ENCODE data around the gene CBX2. TPM values are rescaled to one million over a fixed set of nuclear protein-coding genes. Genes with fewer than 3 reads are reported as not detected.

The CBX2 gene
- total and polyA plus RNA-seq, 7 experiments from 2014 or later: 0.24 to 4.4 (median 0.41) TPM; not detected in 1

DNA sequence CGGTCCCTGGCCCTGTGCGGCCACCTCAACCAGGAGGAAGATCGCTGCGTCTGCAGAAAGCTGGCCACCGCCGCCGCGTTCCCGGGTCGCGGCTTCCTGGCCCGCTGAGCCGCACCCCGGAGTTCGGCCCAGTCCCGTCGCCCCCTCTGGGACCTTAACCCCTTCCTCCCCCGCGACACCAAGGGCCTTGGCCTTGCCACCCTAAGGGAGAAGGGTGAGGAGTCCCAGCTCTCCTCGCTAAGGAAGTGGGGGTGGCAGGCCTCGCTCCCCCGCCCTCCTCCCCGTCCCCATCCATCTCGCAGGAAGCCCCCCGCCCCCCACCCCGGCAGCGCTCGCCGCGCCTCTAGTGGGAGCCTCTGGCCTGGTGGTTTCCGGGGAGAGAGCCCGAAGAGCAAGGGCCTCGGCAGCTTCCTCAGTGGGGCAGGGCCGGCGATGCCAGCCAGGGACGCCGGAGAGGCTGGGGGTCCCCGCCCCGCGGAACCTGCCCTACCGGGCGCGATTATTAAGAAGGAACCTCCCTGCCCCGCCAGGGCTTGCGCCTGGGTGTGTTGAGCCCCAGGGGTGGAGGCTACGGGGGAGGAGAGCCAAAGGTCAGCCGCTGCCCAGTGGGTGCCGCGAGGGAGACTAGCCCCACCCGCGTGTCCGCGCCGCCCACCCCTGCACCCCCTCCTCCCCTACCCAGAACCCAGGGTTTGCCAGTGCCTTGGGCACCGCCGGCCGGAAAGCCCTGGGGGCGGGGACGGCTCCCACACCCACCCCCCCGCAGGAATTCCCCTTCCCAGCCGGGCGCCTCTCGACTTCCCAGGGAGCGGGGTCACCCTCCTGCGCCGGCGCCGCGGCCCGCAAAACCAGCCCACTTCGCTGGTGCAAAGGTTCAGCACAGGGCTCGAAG lies 54.5 kb downstream of the CBX2 start:
- Mint-ChIP-seq H3K36me3 (peaks cover 5 to 18% (median 15%) of the 10 kb centered on the region in 5 donors), H3K9me3 (peaks cover 0 to 2% (median 0%) of the 10 kb centered on the region in 11 donors), H3K4me3 (peak overlapping the region in 7 of 10 donors; percentile 27 to 71 (median 47)), H3K27me3 (no peaks in the 10 kb centered on the region), H3K4me1 (peaks cover 16 to 37% (median 29%) of the 10 kb centered on the region in 7 donors), H3K27ac (peak overlapping the region in 2 of 9 donors; percentile 25 to 59)
- intact Hi-C loops (cut with micrococcal nuclease): no loop called here
- ATAC-seq (no peak), DNase-seq (no peak)
- no peaks in the 10 kb centered on the region for H3K9me3 ChIP-seq (ENCODE audit: control insufficient read depth in 2 of 3, low read length in 3 of 3)
- H3K36me3 ChIP-seq (ENCODE audit: control insufficient read depth in 2 of 3, insufficient read depth in 3 of 3, low read length in 3 of 3): peaks cover 5 to 32% (median 13%) of the 10 kb centered on the region in 3 experiments
- POLR2A ChIA-PET: interaction anchor here (1.2 to 2.1 kb wide), 2 partner anchors 9 to 36 kb away, joined by 4 to 5 read pairs; partner anchors contain the start of gene CBX8
- CTCF ChIA-PET: interaction anchor here (1.6 kb wide), 1 partner anchor 15 kb away, joined by 4 read pairs; no protein-coding TSS in a partner anchor
- peaks cover 21 to 30% of the 10 kb centered on the region in 2 donors for H3K4me1 ChIP-seq (ENCODE audit: control insufficient read depth in 2 of 2, insufficient read depth in 2 of 2, low read length in 2 of 2)
- no peaks in the 10 kb centered on the region for H3K27me3 ChIP-seq (ENCODE audit: control insufficient read depth in 2 of 2, insufficient read depth in 2 of 2, low read length in 2 of 2)
- no peak overlapping the region for H3K4me3 ChIP-seq (ENCODE audit: low read length)
- H3K27ac ChIP-seq (ENCODE audit: low read depth, low read length): no peak overlapping the region

DNA sequence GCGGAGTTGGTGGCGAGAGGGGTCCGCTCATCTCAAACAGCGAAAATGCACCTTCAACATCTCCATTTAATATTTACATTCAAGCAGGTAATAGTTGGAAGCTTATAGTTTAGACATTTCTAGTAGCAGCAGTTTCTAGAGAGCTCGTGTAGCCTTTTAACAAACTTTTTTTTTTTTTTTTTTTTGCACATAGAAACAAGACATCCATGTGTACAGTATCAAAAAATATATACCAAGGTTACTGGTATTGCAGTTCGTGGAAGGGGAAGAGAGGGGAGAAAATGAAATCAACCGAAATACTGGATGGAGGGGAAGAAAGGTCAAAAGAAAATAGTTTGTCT lies 55.1 kb downstream of the CBX2 start:
- Mint-ChIP-seq H3K36me3 (peaks cover 5 to 20% (median 15%) of the 10 kb centered on the region in 5 donors), H3K4me1 (peaks cover 16 to 39% (median 32%) of the 10 kb centered on the region in 7 donors), H3K27me3 (no peaks in the 10 kb centered on the region), H3K9me3 (peaks cover 0 to 3% (median 0%) of the 10 kb centered on the region in 11 donors), H3K4me3 (peak overlapping the region in 7 of 10 donors; percentile 27 to 71 (median 47)), H3K27ac (peak overlapping the region in 2 of 9 donors; percentile 25 to 59)
- no peak overlapping the region for H3K27ac ChIP-seq (ENCODE audit: low read depth, low read length)
- ChIA-PET CTCF (interaction anchor here (1.5 to 1.6 kb wide), 2 partner anchors 16 to 42 kb away, joined by 4 read pairs; no protein-coding TSS in a partner anchor), POLR2A (interaction anchor here (1.2 to 2.1 kb wide), 3 partner anchors 9 to 36 kb away, joined by 3 to 5 read pairs (median 4); partner anchors contain the start of gene CBX8)
- intact Hi-C loops (cut with micrococcal nuclease): no loop called here
- H3K4me1 ChIP-seq (ENCODE audit: control insufficient read depth in 2 of 2, insufficient read depth in 2 of 2, low read length in 2 of 2): peaks cover 24 to 32% of the 10 kb centered on the region in 2 donors
- no peaks in the 10 kb centered on the region for H3K27me3 ChIP-seq (ENCODE audit: control insufficient read depth in 2 of 2, insufficient read depth in 2 of 2, low read length in 2 of 2)
- DNase-seq (no peak), ATAC-seq (no peak)
- H3K4me3 ChIP-seq (ENCODE audit: low read length): no peak overlapping the region
- H3K9me3 ChIP-seq (ENCODE audit: control insufficient read depth in 2 of 3, low read length in 3 of 3): no peaks in the 10 kb centered on the region
- H3K36me3 ChIP-seq (ENCODE audit: control insufficient read depth in 2 of 3, insufficient read depth in 3 of 3, low read length in 3 of 3): peaks cover 5 to 32% (median 13%) of the 10 kb centered on the region in 3 experiments

DNA sequence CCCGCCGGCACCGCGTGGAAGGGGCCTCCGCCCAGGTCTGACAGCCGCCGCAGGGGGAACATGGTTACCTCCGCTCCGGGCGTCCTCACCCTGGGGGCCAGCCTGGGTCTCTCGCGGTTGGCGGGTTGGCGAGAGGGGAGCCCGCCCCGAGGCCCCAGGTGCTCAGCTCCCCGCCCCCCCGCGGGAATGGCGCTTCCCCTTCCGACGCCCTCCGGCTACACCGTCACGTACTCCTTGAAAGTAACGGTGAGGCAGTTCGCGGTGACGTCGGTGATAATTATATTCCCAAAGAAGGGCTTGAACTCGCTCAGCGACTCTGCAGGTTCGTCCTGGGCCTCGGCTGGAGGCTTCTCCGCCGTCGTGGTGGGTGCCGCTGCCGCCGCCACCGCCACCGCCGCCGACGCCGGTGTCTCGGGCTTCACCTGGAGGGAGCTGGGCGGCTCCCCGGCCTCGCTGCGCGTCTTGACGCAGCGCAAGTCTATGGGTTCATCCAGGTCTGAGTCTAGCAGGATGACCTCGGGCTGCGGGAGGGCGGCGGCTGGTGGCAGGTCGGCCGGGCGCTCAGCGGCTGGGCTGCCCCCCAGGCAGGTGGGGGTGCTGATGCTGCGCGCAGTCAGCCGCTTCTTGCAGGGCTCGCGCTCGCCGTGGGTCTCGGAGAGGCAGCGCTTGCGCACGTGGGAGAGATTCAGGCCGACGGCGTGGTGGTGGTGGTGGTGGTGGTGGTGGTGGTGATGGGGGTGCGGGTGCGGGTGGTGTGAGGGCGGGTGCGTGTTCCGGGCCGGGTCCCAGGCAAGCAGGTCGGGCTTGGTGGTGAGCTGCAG lies 56.0 kb downstream of the CBX2 start:
- DNase-seq: no peak
- peak overlapping the region in 2 of 10 donors; percentile 32 to 50 for H3K4me3 Mint-ChIP-seq
- peaks cover 5 to 32% (median 13%) of the 10 kb centered on the region in 3 experiments for H3K36me3 ChIP-seq (ENCODE audit: control insufficient read depth in 2 of 3, insufficient read depth in 3 of 3, low read length in 3 of 3)
- H3K27me3 ChIP-seq (ENCODE audit: control insufficient read depth in 2 of 2, insufficient read depth in 2 of 2, low read length in 2 of 2): no peaks in the 10 kb centered on the region
- H3K4me1 ChIP-seq (ENCODE audit: control insufficient read depth in 2 of 2, insufficient read depth in 2 of 2, low read length in 2 of 2): peaks cover 24 to 32% of the 10 kb centered on the region in 2 donors
- no peaks in the 10 kb centered on the region for H3K27me3 Mint-ChIP-seq
- peaks cover 15 to 42% (median 34%) of the 10 kb centered on the region in 7 donors for H3K4me1 Mint-ChIP-seq
- peaks cover 5 to 22% (median 14%) of the 10 kb centered on the region in 5 donors for H3K36me3 Mint-ChIP-seq
- no peak overlapping the region for H3K27ac ChIP-seq (ENCODE audit: low read depth, low read length)
- ChIA-PET POLR2A (interaction anchor here (1.0 to 2.1 kb wide), 5 partner anchors 8 to 37 kb away, joined by 3 to 6 read pairs (median 4); partner anchors contain the start of gene CBX8), CTCF (interaction anchor here (1.1 to 1.6 kb wide), 3 partner anchors 17 to 89 kb away, joined by 3 to 4 read pairs (median 4); no protein-coding TSS in a partner anchor)
- no peak overlapping the region for H3K27ac Mint-ChIP-seq
- ATAC-seq: no peak
- H3K9me3 ChIP-seq (ENCODE audit: control insufficient read depth in 2 of 3, low read length in 3 of 3): no peaks in the 10 kb centered on the region
- H3K9me3 Mint-ChIP-seq: peaks cover 0 to 6% (median 0%) of the 10 kb centered on the region in 11 donors
- no peak overlapping the region for H3K4me3 ChIP-seq (ENCODE audit: low read length)
- intact Hi-C loops (cut with micrococcal nuclease): no loop called here

DNA sequence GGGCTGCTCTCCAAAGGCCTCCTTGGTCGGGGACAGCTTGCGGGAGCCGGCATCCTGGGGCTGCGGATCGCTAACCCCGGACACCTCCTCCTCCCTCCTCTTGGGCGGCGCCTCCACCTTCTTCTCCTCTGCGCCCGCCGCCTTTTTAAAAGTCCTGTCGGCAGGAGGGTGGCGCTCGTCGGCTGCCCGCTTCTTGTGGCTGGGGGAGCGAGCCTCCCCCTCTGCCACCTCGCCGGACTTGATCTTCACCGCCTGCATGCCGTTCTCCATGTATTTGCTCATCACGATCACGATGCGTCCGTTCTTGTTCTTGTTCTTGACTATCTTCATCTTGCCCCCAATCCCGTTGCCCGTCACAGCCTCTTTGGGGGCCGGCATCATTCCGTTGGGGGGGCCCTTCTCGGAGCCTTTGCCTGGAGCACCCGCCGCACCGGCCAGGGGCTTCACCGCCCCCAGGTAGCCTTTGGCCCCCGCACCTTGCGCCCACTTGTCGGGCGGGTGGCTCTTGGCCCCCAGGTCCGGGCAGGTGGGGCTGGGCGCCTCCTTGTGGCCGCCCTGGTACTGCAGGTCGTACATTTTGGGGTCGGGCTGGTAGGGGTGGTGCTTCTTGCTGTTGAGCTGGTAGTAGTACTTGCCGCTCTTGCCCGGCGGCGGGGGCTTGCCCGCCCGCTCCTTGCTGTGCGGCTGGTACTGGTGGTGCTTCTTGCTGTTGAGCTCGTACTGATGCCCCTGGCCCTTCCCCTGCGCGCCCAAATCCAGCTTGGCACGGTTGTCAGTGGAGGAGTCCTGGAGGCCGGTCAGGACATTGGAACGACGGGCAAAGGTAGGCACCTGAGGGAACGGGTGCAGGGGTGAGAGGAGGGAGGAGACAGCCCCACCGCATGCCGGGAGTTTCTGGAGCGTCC lies 56.9 kb downstream of the CBX2 start:
- H3K36me3 Mint-ChIP-seq: peaks cover 5 to 22% (median 14%) of the 10 kb centered on the region in 5 donors
- Histone ChIP-seq H3K27me3 (ENCODE audit: control insufficient read depth in 2 of 2, insufficient read depth in 2 of 2, low read length in 2 of 2) (peaks cover 0 to 1% of the 10 kb centered on the region in 2 donors), H3K27ac (ENCODE audit: low read depth, low read length) (no peak overlapping the region), H3K4me1 (ENCODE audit: control insufficient read depth in 2 of 2, insufficient read depth in 2 of 2, low read length in 2 of 2) (peaks cover 24 to 35% of the 10 kb centered on the region in 2 donors), H3K4me3 (ENCODE audit: low read length) (no peak overlapping the region), H3K9me3 (ENCODE audit: control insufficient read depth in 2 of 3, low read length in 3 of 3) (no peaks in the 10 kb centered on the region), H3K36me3 (ENCODE audit: control insufficient read depth in 2 of 3, insufficient read depth in 3 of 3, low read length in 3 of 3) (peaks cover 5 to 32% (median 13%) of the 10 kb centered on the region in 3 experiments)
- DNase-seq (peak in 8 of 9 donors; percentile 39 to 69 (median 51)), ATAC-seq (no peak)
- H3K4me3 Mint-ChIP-seq: peak overlapping the region in 9 of 10 donors; percentile 2 to 50 (median 26)
- ChIA-PET CTCF (interaction anchor here (0.7 to 1.6 kb wide), 8 partner anchors 11 to 159 kb away, joined by 3 to 5 read pairs (median 4); no protein-coding TSS in a partner anchor), POLR2A (interaction anchor here (1.0 to 2.9 kb wide), 8 partner anchors 9 to 38 kb away, joined by 3 to 16 read pairs (median 4); partner anchors contain the start of gene CBX8)
- H3K27ac Mint-ChIP-seq: peak overlapping the region in 3 of 9 donors; percentile 9 to 63 (median 36)
- peaks cover 0 to 1% (median 0%) of the 10 kb centered on the region in 5 donors for H3K27me3 Mint-ChIP-seq
- intact Hi-C loops (cut with micrococcal nuclease): loop anchor here (5.0 kb wide), 2 partner anchors 108 to 312 kb away; partner anchors contain the start of gene EIF4A3 (in 1 of the 2)
- H3K9me3 Mint-ChIP-seq: peaks cover 0 to 6% (median 0%) of the 10 kb centered on the region in 11 donors
- H3K4me1 Mint-ChIP-seq: peaks cover 13 to 43% (median 26%) of the 10 kb centered on the region in 7 donors

DNA sequence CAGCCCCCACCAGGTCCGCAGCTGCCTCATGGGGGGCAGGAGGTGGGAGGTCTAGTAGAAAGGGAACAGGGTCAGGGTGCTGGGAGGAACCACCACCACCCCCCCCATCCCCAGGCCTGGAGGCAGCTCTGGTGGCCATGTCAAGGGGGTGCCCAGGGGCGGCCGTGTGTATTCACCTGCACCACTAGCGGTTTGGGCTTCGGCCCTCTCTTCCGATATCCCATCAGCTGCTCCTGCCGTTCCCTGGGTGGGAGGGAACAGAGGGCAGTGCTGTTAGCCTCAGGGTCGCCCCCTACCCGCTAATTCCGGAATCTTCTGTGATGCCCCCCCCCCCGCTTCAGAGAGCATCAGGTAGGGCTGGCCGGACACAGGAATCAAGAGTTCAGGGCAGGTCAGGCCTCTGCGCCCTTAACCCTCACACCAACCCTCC lies 57.5 kb downstream of the CBX2 start:
- ChIA-PET POLR2A (interaction anchor here (1.0 to 2.9 kb wide), 7 partner anchors 9 to 39 kb away, joined by 3 to 16 read pairs (median 4); partner anchors contain the start of gene CBX8), CTCF (interaction anchor here (0.7 to 1.1 kb wide), 6 partner anchors 10 to 159 kb away, joined by 3 to 5 read pairs (median 3); no protein-coding TSS in a partner anchor)
- ATAC-seq: no peak
- Mint-ChIP-seq H3K4me3 (peak overlapping the region in 6 of 10 donors; percentile 9 to 95 (median 22)), H3K4me1 (peaks cover 13 to 49% (median 27%) of the 10 kb centered on the region in 7 donors), H3K9me3 (peaks cover 0 to 6% (median 0%) of the 10 kb centered on the region in 11 donors), H3K36me3 (peaks cover 5 to 22% (median 14%) of the 10 kb centered on the region in 5 donors), H3K27me3 (peaks cover 0 to 7% (median 0%) of the 10 kb centered on the region in 5 donors), H3K27ac (no peak overlapping the region)
- H3K36me3 ChIP-seq (ENCODE audit: control insufficient read depth in 2 of 3, insufficient read depth in 3 of 3, low read length in 3 of 3): peaks cover 5 to 32% (median 13%) of the 10 kb centered on the region in 3 experiments
- H3K27me3 ChIP-seq (ENCODE audit: control insufficient read depth in 2 of 2, insufficient read depth in 2 of 2, low read length in 2 of 2): peaks cover 0 to 7% of the 10 kb centered on the region in 2 donors
- H3K4me1 ChIP-seq (ENCODE audit: control insufficient read depth in 2 of 2, insufficient read depth in 2 of 2, low read length in 2 of 2): peaks cover 30 to 42% of the 10 kb centered on the region in 2 donors
- no peak overlapping the region for H3K4me3 ChIP-seq (ENCODE audit: low read length)
- intact Hi-C loops (cut with micrococcal nuclease): loop anchor here (5.0 kb wide), 2 partner anchors 108 to 312 kb away; partner anchors contain the start of gene EIF4A3 (in 1 of the 2)
- no peak for DNase-seq
- no peaks in the 10 kb centered on the region for H3K9me3 ChIP-seq (ENCODE audit: control insufficient read depth in 2 of 3, low read length in 3 of 3)
- no peak overlapping the region for H3K27ac ChIP-seq (ENCODE audit: low read depth, low read length)
